HepG2 (cell line): Measurements from ENCODE around the gene ENTHD1.

ENCODE experiments used
- ATF3 ChIP-seq: sonication (generic); formaldehyde crosslinking; IDR thresholded peaks from 2 replicates; pipeline ENCODE4 v1.4.0; 2020; ENCODE audit warnings: missing genetic modification reagents
- EP300 ChIP-seq, 3 experiments: sonication (generic) in 1 of 3; formaldehyde crosslinking in 1 of 3; IDR thresholded peaks; 2 replicates each; pipeline versions ENCODE4 v1.5.1 to v1.6.1; 2011 to 2020; ENCODE audit warnings: low read depth in 2 of 3, low read length in 2 of 3, borderline replicate concordance in 1 of 3, improper control_type of control experiment in 1 of 3, mild to moderate bottlenecking in 1 of 3, missing genetic modification reagents in 1 of 3, moderate library complexity in 1 of 3
- MTF1 ChIP-seq: sonication (generic); formaldehyde crosslinking; IDR thresholded peaks from 2 replicates; pipeline ENCODE4 v1.5.0; 2020; ENCODE audit warnings: missing genetic modification reagents
- POLR2AphosphoS2 ChIP-seq: IDR thresholded peaks from 2 replicates; pipeline ENCODE4 v1.6.1; 2011; ENCODE audit warnings: low read depth, low read length, improper control_type of control experiment
- RAD21 ChIP-seq: fragments of 450-650 bp; formaldehyde crosslinking; IDR thresholded peaks from 2 replicates; pipeline ENCODE4 v1.5.0; 2020; ENCODE audit warnings: mild to moderate bottlenecking
- ZNF274 ChIP-seq: sonication (generic); formaldehyde crosslinking; IDR thresholded peaks from 2 replicates; pipeline ENCODE4 v1.5.1; 2020; ENCODE audit warnings: mild to moderate bottlenecking, missing genetic modification reagents

GRCh38 chr22:39707816-39708215 lies 185.7 kb downstream of the ENTHD1 start:
- TF ChIP-seq RAD21 (no peak), ATF3 (CRISPR knock-in tag) (no peak), MTF1 (no peak), POLR2AphosphoS2 (no peak), ZNF274 (CRISPR knock-in tag) (no peak), EP300 (IDR thresholded peaks at IDR 0.05; ENCODE audit: low read depth in 2 of 2, low read length in 2 of 2) (no peak), EP300 (CRISPR knock-in tag; IDR thresholded peaks at IDR 0.05; ENCODE audit: borderline replicate concordance) (no peak)
